HL-60/S4 (cell line): ENCODE measurements around the gene TMEM250.

Experiments used
- in situ Hi-C: fragments of 300-500 bp; cut with MboI; formaldehyde crosslinking; loops from 2 replicates; pipeline ENCODE4 v1.14.3; 2022; ENCODE audit warnings: low sequenced_read_pairs

The TMEM250 gene

DNA sequence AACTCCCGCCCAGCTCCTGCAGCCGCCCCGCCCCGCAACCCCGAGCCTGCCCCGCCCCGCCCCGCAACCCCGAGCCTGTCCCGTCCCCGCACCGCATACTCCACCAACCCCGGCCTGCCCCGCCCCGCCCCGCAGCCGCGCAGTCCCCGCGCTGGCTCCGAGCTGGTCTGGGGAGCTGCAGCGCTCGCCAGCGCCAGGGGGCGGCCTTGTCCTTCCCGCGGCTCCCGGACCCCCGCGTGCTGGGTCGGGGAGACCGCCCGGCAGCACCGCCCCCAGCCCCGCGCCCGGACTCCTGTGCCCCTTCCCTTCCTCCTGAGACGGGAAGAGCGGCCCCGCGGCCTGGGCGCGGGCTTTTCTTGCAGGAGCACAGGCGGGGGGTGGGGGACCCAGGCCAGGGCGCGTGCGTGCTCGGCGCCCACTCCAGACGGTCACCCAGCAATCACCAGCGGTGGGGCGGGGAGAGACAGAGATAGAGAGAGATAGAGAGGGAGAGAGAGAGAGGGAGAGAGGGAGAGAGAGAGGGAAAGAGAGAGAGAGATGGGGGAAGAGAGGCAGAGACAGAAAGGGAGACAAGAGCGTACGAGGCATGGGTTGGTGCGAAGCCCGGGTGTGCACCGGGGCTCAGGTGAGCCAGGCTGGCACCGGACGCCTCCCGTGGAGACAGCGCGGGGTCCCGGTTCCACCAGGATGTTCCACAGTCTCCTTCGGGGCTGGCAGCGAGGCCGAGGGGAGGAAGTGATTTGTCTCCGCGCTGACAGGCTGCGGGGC, 14.7 kb upstream of the TMEM250 start:
- in situ Hi-C loops, result no loop called here

DNA sequence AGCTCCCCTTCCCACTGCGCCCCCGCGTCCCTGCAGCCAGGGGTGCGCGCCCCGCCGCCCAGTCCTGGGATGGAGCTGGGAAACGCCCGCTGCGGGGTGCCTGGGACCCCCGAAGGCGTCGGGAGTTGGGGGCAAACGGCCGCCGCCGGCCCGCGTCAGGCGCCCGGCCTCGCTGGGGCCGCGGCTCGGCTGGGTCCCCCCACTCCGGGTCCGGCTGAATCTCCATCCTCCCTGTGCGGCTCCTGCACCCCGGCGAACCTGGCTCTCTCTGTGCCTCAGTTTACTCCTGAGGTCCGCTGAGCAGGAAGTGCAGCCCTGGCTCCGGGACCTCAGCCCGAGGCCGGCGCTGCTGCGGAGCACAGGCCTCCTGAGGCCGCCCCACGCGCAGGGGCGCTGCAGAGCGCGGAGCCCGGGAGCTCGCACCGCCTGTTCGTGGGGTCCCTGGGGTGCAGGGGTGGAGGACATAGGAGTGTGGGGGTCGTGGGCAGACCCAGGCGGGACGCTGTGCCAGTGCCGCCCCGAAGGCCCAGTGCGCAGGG, 13.9 kb upstream of the TMEM250 start:
- in situ Hi-C loops, result no loop called here

DNA sequence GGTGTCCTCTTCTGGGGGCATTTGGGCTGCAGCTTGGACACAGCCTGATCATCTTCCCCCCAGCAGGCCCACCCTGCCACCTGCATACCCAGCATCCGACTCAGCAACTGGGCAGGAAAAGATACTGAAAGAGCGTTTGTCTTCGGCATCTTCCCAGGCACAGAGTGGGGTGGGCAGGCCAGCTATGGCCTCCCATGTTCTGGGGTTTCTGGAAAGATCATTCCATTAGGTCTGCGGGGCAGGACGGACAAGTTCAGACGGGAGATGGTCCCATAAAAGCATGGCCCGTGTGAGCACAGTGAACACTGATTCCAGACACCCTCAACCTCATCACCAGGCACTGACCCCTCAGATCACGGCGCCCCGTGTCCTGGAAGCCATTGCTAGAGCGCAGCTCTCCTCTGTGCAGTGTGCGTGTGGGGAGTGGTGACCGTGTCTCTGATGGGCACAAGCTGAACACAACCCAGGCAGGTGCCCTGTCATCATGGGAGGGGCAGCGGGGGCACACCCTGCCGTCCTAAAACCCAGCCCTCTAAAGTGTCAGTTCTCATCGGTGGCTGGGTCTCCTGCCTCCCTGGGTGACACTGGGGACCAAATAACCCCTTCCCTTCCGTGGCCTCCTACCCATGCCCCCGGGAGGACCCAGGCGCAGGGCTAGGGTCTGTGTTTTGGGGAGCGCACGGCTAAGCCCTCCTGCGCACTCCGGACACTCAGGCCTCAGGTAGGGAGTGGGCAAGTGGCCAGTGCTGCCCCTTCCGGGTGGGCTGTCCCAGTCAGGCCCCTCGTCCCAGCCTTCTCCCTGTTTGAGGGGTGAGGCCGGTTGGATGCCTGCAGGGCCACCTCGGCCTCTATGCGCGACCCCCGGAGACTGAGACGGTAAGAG, 13.2 kb upstream of the TMEM250 start:
- in situ Hi-C loops, result no loop called here

DNA sequence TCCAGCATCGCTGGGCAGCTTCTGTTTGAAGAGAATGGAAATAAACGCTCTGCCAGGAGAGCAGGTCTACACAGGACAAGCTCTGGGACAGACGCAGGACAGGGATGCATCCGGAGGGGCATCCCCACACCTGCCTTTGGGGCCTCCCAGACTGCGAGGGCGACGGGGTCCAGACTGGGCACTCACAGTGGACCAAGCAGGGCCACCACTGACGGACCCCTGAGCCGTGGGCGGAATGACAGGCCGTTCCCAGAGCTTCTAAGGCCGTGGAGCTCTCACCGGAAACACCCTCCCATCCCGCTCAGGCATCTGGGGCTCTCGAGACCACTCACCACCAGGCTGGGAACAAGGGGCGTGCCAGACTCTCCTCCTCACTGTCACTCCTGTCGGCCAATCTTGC, 10.5 kb upstream of the TMEM250 start:
- in situ Hi-C loops, result loop anchor here (10.0 kb wide), 1 partner anchor 164 kb away; the partner anchor contains the start of gene UBAC1

DNA sequence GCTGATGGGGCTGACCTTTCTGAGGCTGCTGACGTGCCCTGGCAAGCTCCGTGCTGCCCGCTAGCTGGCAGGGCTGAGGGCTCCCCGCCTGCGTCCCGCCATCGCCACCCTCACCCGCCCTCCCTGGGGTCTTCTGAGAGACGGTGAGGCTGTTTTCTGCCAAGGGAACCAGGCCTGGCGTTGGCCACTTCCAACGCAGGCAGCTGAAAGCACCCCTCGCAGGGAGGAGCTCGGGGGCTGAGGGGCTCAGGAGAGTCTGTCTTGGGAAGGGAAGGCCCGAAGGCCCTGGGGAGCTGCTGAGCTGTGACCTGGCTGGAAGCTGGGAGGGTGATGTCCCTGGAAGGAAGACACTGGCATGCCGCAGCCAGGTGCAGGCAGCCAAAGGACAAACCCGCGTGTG, 9.8 kb upstream of the TMEM250 start:
- in situ Hi-C loops, result loop anchor here (10.0 kb wide), 1 partner anchor 164 kb away; the partner anchor contains the start of gene UBAC1

DNA sequence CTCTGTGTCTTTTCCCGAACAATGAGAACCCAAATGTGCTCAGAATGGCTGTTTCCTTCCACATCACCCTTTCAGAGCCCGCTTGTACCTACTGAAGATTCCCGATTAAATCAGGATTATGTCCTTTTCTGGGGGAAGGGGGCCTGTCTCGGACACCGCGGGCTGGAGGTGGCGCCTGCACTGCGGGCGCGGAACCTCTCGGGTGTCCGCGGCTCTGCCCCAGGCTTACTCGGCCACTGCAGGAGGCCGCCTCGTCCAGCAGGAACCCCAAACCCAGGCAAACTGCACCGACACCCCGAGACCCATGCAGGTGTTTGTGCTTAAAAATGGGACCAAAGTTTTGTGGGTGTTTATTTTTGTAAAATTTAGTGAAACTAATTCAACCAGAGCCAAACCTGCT, 8.6 kb upstream of the TMEM250 start:
- in situ Hi-C loops, result loop anchor here (10.0 kb wide), 1 partner anchor 163 kb away; the partner anchor contains the start of gene UBAC1

DNA sequence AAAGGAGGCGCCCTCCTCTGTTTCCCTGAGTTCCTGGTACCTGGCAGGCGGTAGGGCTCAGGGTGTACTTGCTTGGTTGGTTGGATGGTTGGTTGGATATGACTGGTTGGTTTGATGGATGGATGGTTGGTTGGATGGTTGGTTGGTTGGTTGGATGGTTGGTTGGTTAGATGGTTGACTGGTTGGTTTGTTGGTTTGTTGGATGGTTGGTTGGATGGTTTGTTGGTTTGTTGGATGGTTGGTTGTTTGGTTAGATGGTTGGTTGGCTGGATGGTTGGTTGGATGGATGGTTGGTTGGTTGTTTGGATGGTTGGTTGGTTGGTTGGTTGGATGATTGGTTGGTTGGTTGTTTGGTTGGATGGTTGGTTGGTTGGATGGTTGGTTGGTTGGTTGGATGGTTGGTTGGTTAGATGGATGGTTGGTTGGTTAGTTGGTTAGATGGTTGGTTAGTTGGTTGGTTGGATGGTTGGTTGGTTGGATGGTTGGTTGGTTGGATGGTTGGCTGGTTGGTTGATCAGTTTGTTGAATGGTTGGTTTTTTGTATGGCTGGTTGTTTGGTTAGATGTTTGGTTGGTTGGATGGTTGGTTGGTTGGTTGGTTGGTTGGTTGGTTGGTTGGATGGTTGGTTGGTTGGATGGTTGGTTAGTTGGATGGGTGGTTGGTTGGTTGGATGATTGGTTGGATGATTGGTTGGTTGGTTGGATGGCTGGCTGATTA, 6.5 kb upstream of the TMEM250 start:
- in situ Hi-C loops, result loop anchor here (10.0 kb wide), 1 partner anchor 160 kb away; the partner anchor contains the start of gene UBAC1

DNA sequence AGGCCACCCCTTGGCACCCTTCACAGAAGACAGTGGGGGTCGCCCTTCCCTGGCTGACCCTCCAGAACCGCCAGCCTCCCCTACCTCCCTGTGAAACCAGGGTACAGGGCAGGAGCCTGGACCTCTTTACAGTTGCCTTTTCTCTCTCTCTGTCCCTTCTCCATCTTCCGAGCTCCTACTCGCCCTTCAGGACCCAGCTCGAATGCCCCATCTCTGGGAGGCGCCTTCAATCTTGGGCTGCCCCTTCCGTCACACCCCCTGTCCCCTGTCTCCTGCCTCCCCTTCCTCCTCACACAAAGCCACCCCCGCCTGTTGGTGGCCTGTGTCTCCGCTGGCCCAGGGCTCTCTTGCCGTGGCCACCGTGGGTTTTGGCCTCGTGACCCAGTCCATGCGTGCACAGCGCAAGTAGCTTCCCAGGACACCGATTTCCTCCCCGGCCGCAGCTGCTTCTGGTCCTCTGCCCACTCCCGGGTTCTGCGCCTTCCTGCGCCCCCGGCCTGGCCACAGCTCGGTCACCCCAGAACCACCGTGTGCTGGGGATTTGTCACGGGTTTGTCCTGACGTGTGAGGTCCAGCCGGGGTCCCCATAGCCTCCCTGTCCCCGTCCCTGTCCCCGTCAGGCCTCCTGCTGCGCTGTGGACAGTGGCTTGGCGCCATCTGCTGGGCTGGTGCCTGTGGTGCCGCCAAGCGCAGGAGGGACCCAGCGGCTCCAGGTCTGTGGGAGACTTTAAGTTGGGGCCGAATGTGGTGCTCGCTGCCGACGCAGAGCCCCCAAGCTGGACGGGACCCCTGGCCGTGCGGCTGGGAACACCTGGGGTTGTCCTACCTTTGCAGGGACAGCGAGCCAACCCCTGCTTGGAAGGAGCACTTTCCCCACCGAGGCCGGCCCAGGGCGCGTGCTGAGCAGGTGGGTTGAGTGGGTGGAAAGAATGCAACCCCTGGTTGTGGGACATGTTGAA, 4.0 kb upstream of the TMEM250 start:
- in situ Hi-C loops, result loop anchor here (10.0 kb wide), 1 partner anchor 158 kb away; the partner anchor contains the start of gene UBAC1

DNA sequence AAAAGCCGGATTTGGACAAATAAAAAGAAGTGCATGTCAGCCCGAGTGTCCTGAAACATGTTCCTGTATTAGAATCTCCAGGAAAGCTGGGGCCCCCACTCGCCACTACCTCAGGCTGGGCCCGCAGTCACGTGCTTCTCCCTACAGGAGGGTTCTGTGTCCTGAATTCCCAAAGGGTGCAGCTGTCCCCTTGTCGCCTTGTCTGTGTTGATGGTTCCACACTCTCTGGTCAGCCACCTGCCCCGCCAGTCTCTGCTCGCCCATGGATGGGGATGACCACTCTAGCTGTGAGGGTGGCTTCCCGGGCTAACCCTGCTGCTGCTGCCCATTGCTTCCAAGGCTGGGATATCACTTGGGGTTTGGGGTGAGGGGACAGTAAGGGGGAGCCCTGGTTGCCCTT, 3.1 kb upstream of the TMEM250 start:
- in situ Hi-C loops, result loop anchor here (10.0 kb wide), 1 partner anchor 157 kb away; the partner anchor contains the start of gene UBAC1

DNA sequence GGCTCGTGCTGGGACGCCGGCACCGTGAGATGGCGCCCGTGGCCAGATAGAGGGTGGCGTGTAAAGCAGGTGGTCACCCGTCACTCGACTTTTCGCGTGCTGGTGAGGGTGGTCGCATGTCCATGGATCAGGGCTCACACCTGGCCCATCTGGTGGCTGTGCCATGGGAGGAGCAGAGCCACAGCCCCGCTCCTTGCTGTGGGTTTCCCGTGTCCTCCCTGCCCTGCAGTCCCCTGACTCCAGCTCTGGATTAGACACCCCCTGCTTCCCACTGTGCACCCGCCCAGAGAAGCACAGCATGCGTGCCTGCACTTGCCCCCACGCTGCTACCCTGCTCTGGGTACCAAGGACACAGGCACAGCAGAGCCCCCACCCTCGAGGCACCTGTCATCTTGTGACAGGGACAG, 1.8 kb upstream of the TMEM250 start:
- in situ Hi-C loops, result loop anchor here (10.0 kb wide), 1 partner anchor 156 kb away; the partner anchor contains the start of gene UBAC1

DNA sequence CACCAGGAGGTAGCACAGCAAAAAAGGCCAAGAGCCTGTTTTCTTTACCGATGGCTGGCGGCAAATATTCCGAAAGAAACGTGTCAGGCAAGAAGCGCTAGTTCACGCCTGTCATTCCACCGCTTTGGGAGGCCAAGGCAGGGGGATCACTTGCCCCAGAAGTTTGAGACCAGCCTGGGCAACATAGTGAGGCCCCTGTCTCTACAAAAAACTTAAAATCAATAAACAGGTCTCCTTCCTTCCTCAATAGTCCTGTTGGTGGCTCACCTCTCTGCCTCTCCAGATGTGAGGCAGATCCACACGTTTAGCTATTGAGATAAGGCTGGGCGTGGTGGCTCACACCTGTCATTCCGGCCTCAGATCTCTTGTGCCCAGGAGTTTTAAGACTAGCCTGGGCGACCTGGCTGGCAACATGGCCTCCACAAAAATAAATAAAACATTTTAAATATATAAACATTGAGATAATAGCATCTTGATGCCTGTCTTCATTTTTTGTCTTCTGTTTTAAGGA, 1.3 kb upstream of the TMEM250 start:
- in situ Hi-C loops, result loop anchor here (10.0 kb wide), 1 partner anchor 155 kb away; the partner anchor contains the start of gene UBAC1

DNA sequence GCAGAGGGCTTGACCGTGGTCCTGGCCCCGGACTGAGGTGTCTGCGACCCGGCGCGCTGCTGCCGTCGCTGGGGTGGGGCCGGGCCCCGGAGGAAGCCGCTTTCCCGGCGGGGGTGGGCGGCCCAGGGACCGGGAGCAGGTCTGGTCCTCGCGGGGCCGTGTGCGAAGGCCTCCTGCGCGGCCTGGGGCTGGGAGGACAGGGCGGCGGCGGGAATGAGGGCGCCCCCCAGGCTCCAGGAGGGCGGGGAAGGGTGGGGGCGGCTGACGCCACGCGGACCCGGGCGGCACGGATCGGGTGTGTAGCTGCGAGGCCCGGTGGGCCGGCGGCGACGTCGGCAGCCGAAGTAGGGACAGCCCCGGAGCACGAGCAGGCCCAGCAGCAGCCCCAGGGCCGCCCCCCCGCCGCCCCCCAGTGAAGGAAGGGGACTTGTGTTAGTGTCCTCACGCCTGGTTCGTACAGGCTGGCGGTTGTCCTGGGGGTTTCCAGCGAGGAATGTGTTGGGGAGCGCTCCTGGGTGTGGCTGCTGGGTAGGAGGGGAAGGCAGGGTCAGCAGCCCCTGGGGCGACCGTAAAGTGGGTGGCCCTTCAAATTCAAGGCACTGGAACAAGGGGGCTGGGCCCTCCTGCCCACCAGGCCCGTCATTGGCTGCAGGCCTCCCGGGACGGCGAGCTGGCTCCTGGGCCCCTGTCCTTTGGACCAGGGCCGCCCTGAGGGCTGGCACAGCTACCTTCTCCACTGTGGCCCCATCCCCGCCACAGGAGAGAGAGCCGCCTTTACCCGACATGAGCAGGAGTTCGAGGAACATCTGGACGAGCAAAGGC, 597 bp upstream of the TMEM250 start:
- in situ Hi-C loops, result no loop called here

DNA sequence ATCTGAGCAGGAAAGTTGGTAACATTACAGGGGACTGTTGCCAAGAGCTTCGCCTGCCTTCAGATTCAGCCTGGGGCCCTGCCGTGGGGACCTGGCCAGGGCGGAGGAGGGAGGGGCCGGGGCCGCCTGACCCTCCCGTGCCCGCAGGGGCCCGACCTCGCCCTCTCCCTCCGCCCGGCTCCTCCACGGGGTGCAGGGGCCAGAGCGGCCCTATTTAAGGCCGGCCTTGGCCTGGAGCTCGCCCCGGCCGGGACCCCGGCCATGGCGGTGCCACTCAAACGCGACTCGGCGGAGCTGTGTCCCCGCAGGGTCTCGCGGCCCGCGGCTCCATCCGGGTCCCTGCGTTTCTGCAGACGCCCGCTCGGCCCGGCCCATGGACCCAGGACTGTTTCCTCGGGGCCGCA, 757 bp downstream of the TMEM250 start:
- in situ Hi-C loops, result no loop called here

DNA sequence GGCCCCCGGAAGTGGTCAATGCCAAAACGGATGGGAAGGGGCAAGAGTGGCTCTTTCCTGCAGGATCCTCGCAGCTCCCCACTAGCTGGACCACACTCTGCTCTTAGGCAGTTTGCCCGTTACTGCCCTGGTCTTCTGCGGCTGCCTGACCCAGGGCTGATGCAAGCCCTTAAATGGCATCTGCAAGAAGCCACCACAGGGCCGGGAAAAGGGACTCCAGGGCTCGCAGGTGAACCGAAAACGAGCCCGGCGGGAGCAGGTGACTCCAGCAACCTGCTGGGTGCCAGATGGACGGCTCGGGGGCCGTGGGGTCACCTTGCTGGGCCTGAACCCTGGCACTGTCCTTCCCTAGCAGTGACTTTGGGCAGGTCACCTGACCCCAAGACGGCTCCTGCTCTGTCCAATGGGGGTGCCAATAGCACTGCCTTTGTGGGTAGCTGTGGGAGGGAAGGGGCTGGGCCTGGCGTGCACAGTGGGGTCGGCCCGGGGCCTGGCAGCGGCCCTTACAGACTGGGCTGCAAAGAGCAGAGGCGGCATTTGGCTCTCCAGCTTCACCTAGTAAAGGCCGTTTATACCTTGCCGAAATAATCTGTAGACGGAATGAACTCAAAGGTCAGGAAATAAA, 1.3 kb downstream of the TMEM250 start:
- in situ Hi-C loops, result no loop called here

DNA sequence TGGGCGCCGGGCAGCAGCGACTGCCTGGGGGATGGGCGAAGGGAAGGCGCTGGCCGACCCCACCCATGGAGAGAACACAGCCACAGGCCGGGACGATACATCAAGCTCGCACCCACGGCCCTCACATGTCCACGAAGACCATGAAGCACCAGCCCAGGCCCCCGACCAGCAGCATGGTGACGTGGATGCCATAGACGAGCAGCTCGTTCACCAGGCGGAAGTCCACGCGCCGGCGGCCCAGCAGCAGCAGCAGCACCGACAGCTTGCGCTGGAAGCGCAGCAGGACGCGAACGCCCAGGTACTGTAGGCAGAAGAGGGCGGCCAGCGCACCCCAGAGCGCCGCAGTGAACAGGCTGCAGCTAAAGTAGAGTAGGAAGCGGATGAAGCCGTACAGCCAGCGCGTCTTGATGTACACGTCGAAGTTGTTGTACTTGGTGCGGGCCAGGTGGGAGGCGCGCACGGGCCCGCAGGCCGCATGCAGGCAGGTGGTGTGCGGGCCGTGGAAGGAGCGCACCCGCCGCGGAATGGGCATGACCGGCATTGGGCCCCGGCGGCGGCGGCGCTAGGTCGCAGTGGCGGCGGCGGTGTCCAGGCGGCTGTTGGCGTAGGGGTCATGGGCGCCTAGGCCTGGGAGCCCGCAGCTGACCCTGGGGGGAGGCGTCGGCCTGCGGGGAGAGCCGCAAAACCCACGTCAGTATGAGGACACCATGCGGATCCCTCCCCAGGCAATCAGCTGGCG, 2.1 kb downstream of the TMEM250 start:
- in situ Hi-C loops, result no loop called here

DNA sequence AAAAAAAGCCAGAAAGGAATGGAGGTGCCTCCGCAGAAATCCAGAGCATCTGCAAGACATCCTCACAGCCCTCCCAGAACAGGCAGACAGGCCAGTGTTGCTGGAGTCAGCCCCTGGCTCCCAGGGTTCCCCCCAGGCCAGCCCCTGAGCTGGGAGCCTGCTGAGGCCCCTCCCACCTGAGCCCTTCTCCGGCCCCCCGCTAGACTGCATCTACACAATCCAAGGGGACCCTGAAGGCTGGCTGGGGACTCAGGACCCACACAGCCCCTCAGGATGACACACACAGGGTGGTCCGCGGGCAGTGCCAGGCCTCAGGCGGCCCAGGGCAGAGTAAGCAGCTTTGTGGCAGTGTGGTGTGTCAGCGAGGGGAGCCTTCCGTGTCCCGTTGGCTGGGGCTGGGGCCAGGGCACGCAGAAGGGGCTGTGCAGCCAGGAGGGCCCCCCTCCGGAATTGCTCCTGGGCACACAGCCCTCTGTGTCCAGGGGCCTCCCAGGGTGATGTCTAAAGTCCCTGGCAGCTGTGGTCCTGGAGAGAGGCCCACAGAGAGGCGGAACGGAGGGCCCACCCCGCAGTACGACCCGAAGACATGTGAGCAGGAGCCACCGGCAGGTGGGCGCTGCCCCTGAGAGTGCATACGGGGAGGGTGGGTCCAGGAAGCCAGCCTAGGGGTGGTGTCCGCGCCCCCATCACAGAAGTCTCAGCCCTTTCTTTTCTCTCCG, 2.9 kb downstream of the TMEM250 start:
- in situ Hi-C loops, result no loop called here

DNA sequence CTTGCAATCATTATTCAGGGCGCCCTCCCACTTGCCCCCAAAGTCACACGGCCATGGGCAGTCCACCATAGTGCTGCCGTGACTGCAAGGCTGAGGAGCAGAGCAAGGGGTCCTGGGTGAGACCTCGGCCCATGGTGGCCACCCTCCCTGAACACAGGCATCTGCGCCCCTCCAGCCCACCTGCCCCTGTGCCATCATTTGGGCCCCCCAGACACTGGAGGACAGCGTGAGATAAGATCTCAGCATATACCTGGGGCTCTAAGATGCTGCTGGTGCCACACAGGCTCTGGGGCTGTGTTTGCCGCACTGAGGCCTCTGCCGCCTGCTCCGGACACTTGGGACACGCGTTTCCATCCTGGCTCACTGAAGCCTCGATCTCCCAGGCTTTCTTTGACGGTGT, 3.5 kb downstream of the TMEM250 start:
- in situ Hi-C loops, result no loop called here
